Activated T-helper 1 cell treated with Interleukin-2 at 50 U/mL for 16 hours (primary cell): ENCODE results near the gene HEXIM1.
A peak's percentile ranks its signal among the peaks of the same experiment; 100 is the strongest.

Source experiments
- DNase-seq: peaks from one replicate; pipeline ENCODE4 v3.0.0-alpha.2; 2020; ENCODE audit warnings: low read depth

The HEXIM1 gene

GRCh38 chr17:45130681-45131615, 17.3 kb upstream of the HEXIM1 start:
- no peak for DNase-seq

GRCh38 chr17:45131616-45132319, 16.5 kb upstream of the HEXIM1 start:
- DNase-seq = peak; percentile 22

GRCh38 chr17:45132320-45132571, 16.0 kb upstream of the HEXIM1 start, which contains the start of gene PLCD3:
Gene PLCD3 (minus strand): TSS chr17:45132515. CDS start chr17:45132410, 105 bp downstream.
- no peak for DNase-seq

- DNase-seq = peak; percentile 52
These were observed 15.5 kb upstream of the HEXIM1 start for GRCh38 chr17:45132572-45133463.

GRCh38 chr17:45135192-45135977, 12.9 kb upstream of the HEXIM1 start, which contains the start of gene ACBD4:
Gene ACBD4 (plus strand): TSS chr17:45135687. CDS start chr17:45136145, 458 bp downstream.
- DNase-seq = peak; percentile 96

GRCh38 chr17:45135978-45136791, 12.1 kb upstream of the HEXIM1 start:
- no peak for DNase-seq

DNA sequence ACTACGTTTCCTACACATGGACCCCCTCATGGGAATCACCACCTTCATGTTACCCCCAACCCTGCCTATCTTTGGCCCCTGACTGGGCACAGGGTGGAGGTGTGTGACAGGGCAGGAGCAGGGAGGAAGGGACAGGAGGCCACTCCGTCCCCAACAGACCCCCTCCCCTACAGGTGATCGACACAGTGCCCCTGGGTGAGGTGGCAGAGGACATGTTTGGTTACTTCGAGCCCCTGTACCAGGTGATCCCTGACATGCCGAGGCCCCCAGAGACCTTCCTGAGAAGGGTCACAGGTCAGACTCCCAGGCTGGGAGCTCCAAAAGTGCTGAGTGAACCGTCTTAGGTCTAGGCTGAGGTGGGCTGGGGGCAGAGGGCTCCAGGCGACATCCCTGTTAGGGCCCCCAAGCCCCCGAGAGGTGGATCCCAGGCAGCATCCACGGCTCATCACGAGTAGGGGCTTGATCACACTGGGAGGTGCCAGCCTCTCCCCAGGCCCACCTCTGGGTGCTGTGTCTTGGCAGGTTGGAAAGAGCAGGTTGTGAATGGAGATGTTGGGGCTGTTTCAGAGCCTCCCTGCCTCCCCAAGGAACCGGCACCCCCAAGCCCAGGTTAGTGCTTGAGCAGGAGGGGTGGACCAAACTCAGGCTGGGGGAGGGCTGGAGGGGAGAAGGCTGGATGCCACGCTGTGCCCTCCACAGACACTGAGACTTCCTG, 11.3 kb upstream of the HEXIM1 start:
- DNase-seq = no peak

DNA sequence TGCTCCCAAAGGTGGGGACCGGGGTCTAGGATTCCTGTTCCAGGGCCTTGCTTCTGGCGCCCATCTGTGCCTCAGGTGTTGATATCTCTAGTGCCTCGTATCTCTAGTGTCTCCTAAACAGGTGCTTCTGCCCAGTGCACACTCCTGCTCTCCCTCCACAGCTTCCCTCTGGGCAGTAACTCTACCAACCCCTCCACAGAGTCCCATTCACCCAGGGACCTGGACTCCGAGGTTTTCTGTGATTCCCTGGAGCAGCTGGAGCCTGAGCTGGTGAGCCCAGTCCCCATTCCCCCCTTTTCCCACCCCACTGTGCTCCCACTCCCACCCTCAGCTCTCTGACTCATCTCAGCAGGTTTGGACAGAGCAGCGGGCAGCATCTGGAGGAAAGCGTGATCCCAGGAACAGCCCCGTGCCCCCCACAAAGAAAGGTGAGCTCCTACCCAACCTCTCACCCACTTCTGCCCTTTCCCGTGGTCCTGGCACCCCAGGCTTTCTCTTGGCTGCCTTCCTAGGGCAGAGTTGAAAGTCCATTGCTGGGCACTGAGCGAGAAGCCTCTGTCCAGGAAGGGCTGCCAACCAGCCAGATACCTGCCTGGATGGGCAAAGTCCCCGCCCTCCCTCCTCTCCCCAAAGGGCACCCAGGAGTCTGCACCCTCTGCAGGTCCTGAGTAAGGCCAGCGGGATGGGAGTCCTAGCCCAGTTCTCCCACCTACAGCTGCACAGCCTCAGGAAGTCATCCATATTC, 10.5 kb upstream of the HEXIM1 start:
- no peak for DNase-seq

GRCh38 chr17:45138911-45139532, 9.3 kb upstream of the HEXIM1 start:
- no peak for DNase-seq

GRCh38 chr17:45139533-45139920, 8.7 kb upstream of the HEXIM1 start:
- no peak for DNase-seq

DNA sequence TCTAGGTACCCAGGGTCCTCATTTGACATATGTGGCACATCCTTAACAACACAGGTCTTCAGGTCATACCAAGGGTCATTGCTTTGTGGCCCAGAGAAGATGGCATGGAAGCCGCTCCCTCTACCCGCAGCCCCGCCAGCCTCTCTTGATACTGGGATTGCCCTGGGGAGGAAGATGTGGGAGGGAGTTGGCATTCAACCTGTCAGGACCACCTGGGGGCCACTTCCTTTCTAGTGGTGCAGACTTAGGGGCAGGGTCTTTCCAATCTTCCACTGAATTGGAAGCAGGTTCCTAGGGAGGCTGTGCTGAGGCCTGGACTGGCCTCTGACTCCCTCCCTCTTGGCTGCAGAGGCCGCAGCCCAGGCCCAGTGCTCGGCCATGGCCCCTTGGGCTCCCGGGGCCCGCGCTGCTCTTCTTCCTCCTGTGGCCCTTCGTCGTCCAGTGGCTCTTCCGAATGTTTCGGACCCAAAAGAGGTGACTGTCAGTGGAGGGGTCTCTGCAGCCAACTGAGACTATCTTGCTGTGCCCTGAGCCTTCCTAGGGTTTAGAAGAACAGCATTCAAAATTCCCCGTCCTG, 5.1 kb upstream of the HEXIM1 start:
- no peak for DNase-seq

- no peak for DNase-seq
These were observed 4.5 kb upstream of the HEXIM1 start for GRCh38 chr17:45143767-45144198.

DNA sequence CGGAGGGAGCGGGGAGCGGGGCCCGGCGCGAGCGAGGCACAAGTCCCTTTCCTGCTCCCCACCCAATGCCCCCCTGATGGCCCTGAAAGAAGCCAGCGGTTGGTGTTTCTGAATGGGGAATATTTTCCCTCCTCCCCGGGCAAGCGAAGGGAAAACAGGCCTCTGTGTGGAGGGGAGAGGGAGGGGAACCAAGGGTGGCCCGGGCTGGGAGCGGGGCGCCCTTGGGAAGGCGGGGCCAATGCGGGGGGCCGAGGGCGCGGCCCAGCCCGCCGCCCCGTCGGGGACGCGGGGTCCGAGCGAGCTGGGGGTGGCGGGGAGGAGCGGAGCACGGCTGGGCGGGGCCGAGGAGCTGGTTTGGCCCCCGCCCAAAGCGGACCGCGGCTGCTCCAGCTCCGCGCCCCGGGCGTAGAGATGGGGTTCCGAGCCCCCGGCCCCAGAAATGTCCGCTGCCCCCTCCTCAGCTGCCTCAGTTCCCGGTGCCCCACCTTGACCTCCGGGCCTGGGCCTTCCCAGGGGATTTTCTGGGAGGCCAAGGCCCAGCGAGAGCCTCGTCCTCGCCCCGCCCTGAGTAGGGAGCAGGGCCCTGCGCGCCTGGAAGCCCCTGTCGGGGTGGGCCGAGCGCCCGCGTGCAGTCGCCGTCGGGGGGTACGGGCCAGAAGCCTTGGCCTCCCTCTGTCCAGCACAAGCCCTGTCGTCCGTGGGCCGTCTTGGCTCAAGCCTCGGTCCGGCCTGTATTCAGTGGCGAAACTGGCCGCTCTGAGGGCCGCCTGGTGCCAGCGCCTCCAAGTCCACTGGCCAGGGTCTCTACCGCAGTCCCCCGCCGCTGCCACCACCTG, 3.9 kb upstream of the HEXIM1 start:
- no peak for DNase-seq

DNA sequence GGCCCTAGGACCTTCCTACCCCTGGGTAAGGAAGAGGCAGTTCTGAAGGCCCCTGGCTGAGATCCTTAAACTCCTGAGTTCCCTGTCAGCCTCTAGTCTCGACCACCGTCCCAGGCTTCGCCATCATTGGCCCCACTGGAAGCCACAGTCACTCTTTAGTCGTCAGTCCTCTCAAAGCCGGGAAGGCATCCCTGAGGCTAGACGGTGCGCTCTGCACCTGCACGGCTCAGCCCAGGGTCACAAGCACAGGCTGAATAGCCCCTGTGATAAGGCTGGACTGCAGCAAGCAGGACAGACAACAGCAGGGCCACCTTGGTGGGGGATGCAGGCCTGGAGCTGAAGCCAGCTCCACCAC, 3.3 kb upstream of the HEXIM1 start:
- DNase-seq = no peak

DNA sequence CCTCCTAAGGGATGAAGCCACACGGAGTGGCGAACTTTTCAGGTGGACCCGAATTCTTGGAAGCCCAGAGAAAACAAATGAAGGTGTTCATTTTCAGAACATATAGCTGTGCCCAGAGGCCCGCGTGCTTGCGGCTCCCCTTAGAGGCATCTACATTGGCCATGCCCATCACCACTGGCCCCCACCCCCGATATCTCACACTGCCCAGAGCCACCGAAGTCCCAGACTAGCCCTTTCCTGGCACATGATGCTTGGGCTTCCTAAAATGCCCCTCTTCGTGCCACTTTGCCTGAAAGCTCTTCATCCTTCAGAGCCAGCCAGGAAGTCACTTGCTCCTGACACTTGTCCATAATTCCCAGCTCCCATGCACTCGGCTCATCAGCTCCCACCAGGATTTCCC, 2.1 kb upstream of the HEXIM1 start:
- no peak for DNase-seq

- no peak for DNase-seq
These were observed 1.7 kb upstream of the HEXIM1 start for GRCh38 chr17:45146592-45146889.

DNA sequence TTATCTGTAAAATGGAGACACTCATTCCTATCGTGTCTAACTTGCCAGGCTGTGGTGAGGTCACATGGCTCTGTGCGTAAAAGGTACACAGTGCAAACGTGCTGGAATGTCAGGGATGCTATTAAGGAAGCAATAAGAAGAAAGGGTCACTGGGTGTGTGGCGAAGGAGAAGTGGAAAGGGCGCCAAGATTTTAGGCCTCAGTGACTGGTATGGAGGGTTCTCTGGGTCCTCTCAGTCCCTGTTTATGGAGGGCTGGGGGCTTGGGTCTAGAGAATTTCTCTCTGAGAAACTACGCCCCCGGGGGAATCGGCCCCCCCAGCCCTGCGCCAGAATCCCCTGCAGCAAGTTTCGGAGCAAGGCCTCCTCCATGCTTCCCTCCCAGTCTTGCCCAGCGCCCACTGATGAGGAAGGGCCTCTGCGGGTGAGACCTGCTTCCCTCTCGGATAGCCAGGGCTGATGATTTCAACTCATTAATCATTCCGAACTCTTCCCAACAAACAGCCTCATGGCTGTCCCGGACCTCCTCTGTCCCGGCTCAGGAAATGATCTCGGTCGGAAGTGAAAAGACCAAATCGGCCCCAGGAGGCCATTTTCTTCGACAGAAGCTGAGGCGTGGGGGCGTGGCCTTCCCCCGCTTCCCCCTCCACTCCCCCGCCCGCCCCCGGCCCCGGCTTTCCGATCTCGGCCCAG, 1.2 kb upstream of the HEXIM1 start:
- peak; percentile 41 for DNase-seq
